HepG2 (cell line): Measurements from ENCODE around the gene TMEM107. TPM values are rescaled to one million over a fixed set of nuclear protein-coding genes. Genes with fewer than 3 reads are reported as not detected.

Experiments
- CREB1 ChIP-seq, 2 experiments: fragments of 450-650 bp in 1 of 2; IDR thresholded peaks; 2 replicates each; pipeline ENCODE4 v1.6.1; 2016 to 2017; ENCODE audit warnings: control low read depth in 1 of 2, mild to moderate bottlenecking in 1 of 2, missing compliant biosample characterization in 1 of 2, missing genetic modification characterization in 1 of 2
- CTCF ChIP-seq: sonication (generic); formaldehyde crosslinking; IDR thresholded peaks from 2 replicates; pipeline ENCODE4 v1.5.0; 2020; ENCODE audit warnings: mild to moderate bottlenecking, missing genetic modification reagents, moderate library complexity
- DRAP1 ChIP-seq: IDR thresholded peaks from 2 replicates; pipeline ENCODE4 v1.6.1; 2016; ENCODE audit warnings: missing genetic modification reagents, missing compliant biosample characterization
- ESRRA ChIP-seq: sonication (generic); formaldehyde crosslinking; IDR thresholded peaks from 2 replicates; pipeline ENCODE4 v1.5.1; 2020; ENCODE audit warnings: mild to moderate bottlenecking, low read depth, missing genetic modification reagents
- IKZF1 ChIP-seq: fragments of 450-650 bp; IDR thresholded peaks from 2 replicates; pipeline ENCODE4 v1.7.1; 2016
- NR2C2 ChIP-seq: sonication (generic); formaldehyde crosslinking; IDR thresholded peaks from 2 replicates; pipeline ENCODE4 v1.4.0; 2020; ENCODE audit warnings: missing genetic modification reagents, mild to moderate bottlenecking, moderate library complexity, borderline replicate concordance
- POLR2AphosphoS2 ChIP-seq: IDR thresholded peaks from 2 replicates; pipeline ENCODE4 v1.6.1; 2011; ENCODE audit warnings: low read depth, low read length, improper control_type of control experiment
- ZNF12 ChIP-seq: sonication (generic); formaldehyde crosslinking; IDR thresholded peaks from 2 replicates; pipeline ENCODE4 v1.5.0; 2020; ENCODE audit warnings: missing genetic modification reagents
- ZNF260 ChIP-seq: sonication (generic); formaldehyde crosslinking; IDR thresholded peaks from 2 replicates; pipeline ENCODE4 v1.4.0; 2020; ENCODE audit warnings: missing genetic modification reagents, low read depth, mild to moderate bottlenecking, borderline replicate concordance
- ZNF407 ChIP-seq: sonication (generic); formaldehyde crosslinking; IDR thresholded peaks from one replicate; pipeline ENCODE4 v1.5.1; 2020; ENCODE audit warnings: mild to moderate bottlenecking, missing genetic modification reagents; ENCODE audit errors: not compliant biosample characterization
- ZNF430 ChIP-seq: sonication (generic); formaldehyde crosslinking; IDR thresholded peaks from 2 replicates; pipeline ENCODE4 v1.9.0; 2021; ENCODE audit warnings: mild to moderate bottlenecking, missing genetic modification reagents
- ZNF570 ChIP-seq: sonication (generic); formaldehyde crosslinking; IDR thresholded peaks from 2 replicates; pipeline ENCODE4 v1.4.0; 2020; ENCODE audit warnings: mild to moderate bottlenecking, missing genetic modification reagents, borderline replicate concordance
- ZNF652 ChIP-seq: IDR thresholded peaks from 2 replicates; pipeline ENCODE4 v1.6.1; 2016; ENCODE audit warnings: low read depth, borderline replicate concordance
- ZNF775 ChIP-seq: sonication (generic); formaldehyde crosslinking; IDR thresholded peaks from 2 replicates; pipeline ENCODE4 v1.4.0; 2020; ENCODE audit warnings: missing genetic modification reagents, mild to moderate bottlenecking, moderate library complexity, borderline replicate concordance
- polyA plus RNA-seq, 8 experiments: library from polyadenylated mRNA; depleted of rRNA in 3 of 8; stranded (reverse) in 7 of 8; unstranded in 1 of 8; fragments of >200 nt; fragmentation: Illumina TruSeq in 4 of 8; extraction: Trizol in 4 of 8; gene quantifications; 2 replicates each; pipeline versions ENCODE4 v1.2.1 to v1.2.3, GENCODE V29; 2011 to 2016; ENCODE audit warnings: low read depth in 4 of 8, missing spikeins in 1 of 8, mixed read lengths in 1 of 8; ENCODE audit not compliant: insufficient read depth in 1 of 8
- total RNA-seq, 5 experiments: library from RNA; depleted of rRNA; stranded (reverse); fragments of >200 nt; fragmentation: Illumina TruSeq; extraction: Trizol; gene quantifications; 2 replicates each; pipeline ENCODE4 v1.2.3, GENCODE V29; 2016; ENCODE audit warnings: low read depth in 1 of 5
- TF ChIP-seq, protein P1 (sequence below): sonication (generic); formaldehyde crosslinking; IDR thresholded peaks from 2 replicates; pipeline ENCODE4 v1.8.0; 2022; ENCODE audit warnings: missing genetic modification reagents, mild to moderate bottlenecking, moderate library complexity, borderline replicate concordance

Gene TMEM107
- total and polyA plus RNA-seq, 2 of the 13 experiments (the other 11 are each of a cell fraction or from before 2014, with no cell fraction given), result 7.2 to 15.3 TPM

- TF ChIP-seq IKZF1 (no peak), ZNF430 (CRISPR knock-in tag) (peak; percentile 68; the same call in 1 of the 2 replicates), DRAP1 (CRISPR knock-in tag) (peak; percentile 23; the same call in 1 of the 2 replicates), NR2C2 (CRISPR knock-in tag) (peak; percentile 97), ZNF12 (CRISPR knock-in tag) (peak; percentile 64), POLR2AphosphoS2 (no peak), ZNF407 (CRISPR knock-in tag) (no peak), ZNF775 (CRISPR knock-in tag) (no peak), ZNF260 (CRISPR knock-in tag) (no peak), CTCF (0 out of 2 replicates have a peak, but pooled peaks have one; percentile 5), ZNF652 (CRISPR knock-in tag) (no peak), CREB1 (IDR thresholded peaks at IDR 0.05) (no peak), CREB1 (CRISPR knock-in tag; IDR thresholded peaks at IDR 0.05) (peak; percentile 42; the same call in 1 of the 2 replicates), ESRRA (0 out of 2 replicates have a peak, but pooled peaks have one; percentile 49), ZNF570 (CRISPR knock-in tag) (no peak)
- TF ChIP-seq, protein P1, sequence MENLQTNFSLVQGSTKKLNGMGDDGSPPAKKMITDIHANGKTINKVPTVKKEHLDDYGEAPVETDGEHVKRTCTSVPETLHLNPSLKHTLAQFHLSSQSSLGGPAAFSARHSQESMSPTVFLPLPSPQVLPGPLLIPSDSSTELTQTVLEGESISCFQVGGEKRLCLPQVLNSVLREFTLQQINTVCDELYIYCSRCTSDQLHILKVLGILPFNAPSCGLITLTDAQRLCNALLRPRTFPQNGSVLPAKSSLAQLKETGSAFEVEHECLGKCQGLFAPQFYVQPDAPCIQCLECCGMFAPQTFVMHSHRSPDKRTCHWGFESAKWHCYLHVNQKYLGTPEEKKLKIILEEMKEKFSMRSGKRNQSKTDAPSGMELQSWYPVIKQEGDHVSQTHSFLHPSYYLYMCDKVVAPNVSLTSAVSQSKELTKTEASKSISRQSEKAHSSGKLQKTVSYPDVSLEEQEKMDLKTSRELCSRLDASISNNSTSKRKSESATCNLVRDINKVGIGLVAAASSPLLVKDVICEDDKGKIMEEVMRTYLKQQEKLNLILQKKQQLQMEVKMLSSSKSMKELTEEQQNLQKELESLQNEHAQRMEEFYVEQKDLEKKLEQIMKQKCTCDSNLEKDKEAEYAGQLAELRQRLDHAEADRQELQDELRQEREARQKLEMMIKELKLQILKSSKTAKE, result no peak; the same call in 1 of the 2 replicates
Measured at GRCh38 chr17:8212312-8213180, 36.4 kb upstream of the TMEM107 start (continued).
